IPS-15b (cell line): ENCODE data around the gene A4GALT.

Experiments used
- H3K27me3 ChIP-seq: one replicate; pipeline ENCODE4 v1.6.1; 2013; ENCODE audit warnings: low read length; ENCODE audit not compliant: control insufficient read depth, insufficient read depth
- H3K36me3 ChIP-seq: one replicate; pipeline ENCODE4 v1.6.1; 2013; ENCODE audit warnings: low read length; ENCODE audit not compliant: control insufficient read depth, insufficient read depth
- H3K4me1 ChIP-seq: one replicate; pipeline ENCODE4 v1.6.1; 2013; ENCODE audit warnings: mild to moderate bottlenecking, low read length; ENCODE audit not compliant: control insufficient read depth, insufficient read depth
- H3K4me3 ChIP-seq: one replicate; pipeline ENCODE4 v1.5.1; 2013; ENCODE audit warnings: low read depth, low read length
- H3K9ac ChIP-seq: one replicate; pipeline ENCODE4 v1.6.1; 2013; ENCODE audit warnings: low read depth, mild to moderate bottlenecking, low read length
- H3K9me3 ChIP-seq: one replicate; pipeline ENCODE4 v1.6.1; 2013; ENCODE audit warnings: mild to moderate bottlenecking, low read length; ENCODE audit not compliant: control insufficient read depth, insufficient read depth

The A4GALT gene

GRCh38 chr22:42714768-42715390 lies 5.8 kb downstream of the A4GALT start:
- peaks cover 15% of the 10 kb centered on the region for H3K27me3 ChIP-seq
- no peaks in the 10 kb centered on the region for H3K9me3 ChIP-seq
- no peak overlapping the region for H3K9ac ChIP-seq
- no peak overlapping the region for H3K4me3 ChIP-seq
- H3K36me3 ChIP-seq, result no peaks in the 10 kb centered on the region
- H3K4me1 ChIP-seq, result peaks cover 4% of the 10 kb centered on the region

- no peak overlapping the region for H3K4me3 ChIP-seq
- H3K9me3 ChIP-seq, result no peaks in the 10 kb centered on the region
- H3K4me1 ChIP-seq, result peaks cover 4% of the 10 kb centered on the region
- H3K36me3 ChIP-seq, result no peaks in the 10 kb centered on the region
- no peak overlapping the region for H3K9ac ChIP-seq
- peaks cover 9% of the 10 kb centered on the region for H3K27me3 ChIP-seq
These were observed 6.4 kb downstream of the A4GALT start for GRCh38 chr22:42714308-42714707.

DNA sequence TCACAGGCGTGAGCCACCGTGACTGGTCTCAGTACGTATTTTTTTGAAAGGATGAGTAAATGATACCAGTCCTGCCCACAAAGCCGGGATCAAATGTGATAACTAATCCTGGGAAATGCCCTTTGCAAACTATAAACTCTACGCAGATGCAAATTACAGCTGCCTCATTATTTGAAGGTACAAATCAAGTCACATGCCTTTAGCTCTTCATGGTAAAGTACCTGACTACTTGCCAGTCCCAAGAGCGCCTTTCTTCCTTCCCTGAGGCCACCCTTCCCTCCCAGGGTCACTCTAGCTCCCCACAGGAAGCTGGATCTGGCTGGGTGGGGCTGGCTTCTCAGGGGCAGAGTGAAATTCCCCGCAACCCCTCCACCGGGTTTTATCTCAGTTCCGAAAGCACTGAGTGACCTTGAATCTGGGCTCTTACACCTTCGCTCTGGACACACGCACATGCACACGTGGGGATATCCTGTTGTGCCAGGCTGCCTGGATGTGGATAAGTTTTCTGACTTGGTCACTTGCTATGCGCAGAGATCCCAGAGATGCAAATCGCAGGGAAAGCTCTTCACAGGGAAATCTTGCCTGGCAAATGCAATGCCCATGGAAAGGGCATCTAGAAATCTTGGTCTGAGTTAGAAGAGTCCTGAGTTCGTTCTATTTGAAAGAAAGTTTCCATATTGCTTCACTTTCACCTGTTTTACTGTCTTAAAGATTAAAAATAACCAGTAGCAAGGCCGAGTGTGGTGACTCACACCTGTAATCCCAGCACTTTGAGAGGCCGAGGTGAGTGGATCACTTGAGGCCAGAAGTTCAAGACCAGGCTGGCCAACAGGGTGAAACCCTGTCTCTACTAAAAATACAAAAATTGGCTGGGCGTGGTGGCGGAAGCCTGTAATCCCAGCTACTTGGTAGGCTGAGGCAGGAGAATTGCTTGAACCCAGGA lies 8.5 kb downstream of the A4GALT start:
- Histone ChIP-seq H3K9ac (peak overlapping the region; percentile 12), H3K9me3 (no peaks in the 10 kb centered on the region), H3K4me3 (no peak overlapping the region), H3K27me3 (no peaks in the 10 kb centered on the region), H3K4me1 (no peaks in the 10 kb centered on the region), H3K36me3 (no peaks in the 10 kb centered on the region)

- Histone ChIP-seq H3K36me3 (no peaks in the 10 kb centered on the region), H3K27me3 (no peaks in the 10 kb centered on the region), H3K9ac (no peak overlapping the region), H3K4me3 (no peak overlapping the region), H3K4me1 (no peaks in the 10 kb centered on the region), H3K9me3 (no peaks in the 10 kb centered on the region)
These were observed 9.4 kb downstream of the A4GALT start for GRCh38 chr22:42711281-42711731.

- Histone ChIP-seq H3K4me1 (no peaks in the 10 kb centered on the region), H3K9me3 (no peaks in the 10 kb centered on the region), H3K27me3 (no peaks in the 10 kb centered on the region), H3K4me3 (no peak overlapping the region), H3K36me3 (no peaks in the 10 kb centered on the region), H3K9ac (no peak overlapping the region)
These were observed 12.3 kb downstream of the A4GALT start for GRCh38 chr22:42708417-42708816.

GRCh38 chr22:42707496-42707895 lies 13.2 kb downstream of the A4GALT start:
- Histone ChIP-seq H3K9me3 (no peaks in the 10 kb centered on the region), H3K27me3 (no peaks in the 10 kb centered on the region), H3K36me3 (no peaks in the 10 kb centered on the region), H3K4me3 (no peak overlapping the region), H3K9ac (no peak overlapping the region), H3K4me1 (no peaks in the 10 kb centered on the region)

DNA sequence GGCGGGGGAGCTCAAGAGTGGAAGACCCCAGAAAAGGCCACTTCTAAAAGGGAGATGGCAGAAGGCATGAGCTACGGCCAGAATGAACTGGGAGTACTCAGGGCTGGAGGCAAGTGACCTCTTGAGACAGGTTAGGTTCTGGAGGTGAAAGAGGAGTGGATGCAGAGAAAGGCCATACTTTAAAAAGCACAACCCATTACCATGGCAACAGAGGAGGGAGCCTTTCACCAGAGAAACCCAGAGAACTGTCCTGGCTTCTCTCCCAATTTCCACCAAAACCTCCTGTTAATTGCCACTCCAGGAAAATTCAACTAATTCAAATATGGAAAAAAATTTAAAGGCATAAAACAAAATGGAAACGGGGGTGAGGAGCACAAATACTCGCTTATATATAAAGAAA lies 15.8 kb downstream of the A4GALT start:
- Histone ChIP-seq H3K9ac (no peak overlapping the region), H3K36me3 (no peaks in the 10 kb centered on the region), H3K4me1 (peaks cover 2% of the 10 kb centered on the region), H3K4me3 (no peak overlapping the region), H3K9me3 (no peaks in the 10 kb centered on the region), H3K27me3 (no peaks in the 10 kb centered on the region)

DNA sequence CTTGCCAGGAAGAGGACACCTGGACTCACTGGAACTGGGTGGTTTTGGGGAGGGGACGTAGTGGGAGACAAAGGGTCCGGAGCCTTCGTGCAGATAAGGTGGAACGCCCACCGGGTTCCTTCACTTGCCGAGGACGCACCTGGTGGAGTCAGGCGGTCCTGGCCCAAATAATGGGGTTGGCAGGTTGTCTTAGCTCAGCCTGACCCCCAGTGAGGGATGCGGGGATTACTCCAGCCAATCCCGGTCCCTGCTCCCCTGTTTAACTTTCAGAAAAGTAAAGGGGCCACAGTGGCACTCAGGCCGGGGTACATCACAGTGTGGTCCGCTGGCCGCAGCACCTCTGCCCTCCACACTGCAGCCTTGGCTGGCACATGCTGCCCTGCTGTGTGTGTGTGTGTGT lies 18.0 kb downstream of the A4GALT start:
- H3K9ac ChIP-seq, result no peak overlapping the region
- H3K27me3 ChIP-seq, result no peaks in the 10 kb centered on the region
- H3K9me3 ChIP-seq, result no peaks in the 10 kb centered on the region
- peaks cover 8% of the 10 kb centered on the region for H3K4me1 ChIP-seq
- no peak overlapping the region for H3K4me3 ChIP-seq
- H3K36me3 ChIP-seq, result no peaks in the 10 kb centered on the region

GRCh38 chr22:42701694-42702093 lies 19.0 kb downstream of the A4GALT start:
- H3K4me3 ChIP-seq, result no peak overlapping the region
- H3K9me3 ChIP-seq, result no peaks in the 10 kb centered on the region
- H3K36me3 ChIP-seq, result no peaks in the 10 kb centered on the region
- no peak overlapping the region for H3K9ac ChIP-seq
- H3K27me3 ChIP-seq, result no peaks in the 10 kb centered on the region
- H3K4me1 ChIP-seq, result peaks cover 8% of the 10 kb centered on the region

DNA sequence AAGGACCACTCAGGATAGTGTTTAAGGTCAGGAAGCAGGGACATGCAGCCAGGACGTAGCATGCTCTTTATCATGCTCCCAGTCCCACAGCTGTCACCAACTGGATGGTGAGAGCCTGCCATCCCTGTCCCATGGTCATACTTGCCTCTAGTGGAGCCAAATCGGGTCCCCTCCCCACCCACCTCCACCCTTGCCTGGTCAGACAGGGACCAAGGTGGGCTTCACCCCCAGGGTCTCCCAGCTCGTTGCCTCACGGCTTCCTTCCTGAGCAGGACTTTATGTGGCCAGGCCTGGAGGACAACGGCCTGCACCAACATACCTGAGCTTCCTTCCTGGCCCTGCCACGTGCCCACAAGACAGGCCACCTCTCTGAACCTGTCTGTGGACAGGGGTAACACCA lies 19.8 kb downstream of the A4GALT start:
- no peak overlapping the region for H3K9ac ChIP-seq
- no peak overlapping the region for H3K4me3 ChIP-seq
- no peaks in the 10 kb centered on the region for H3K9me3 ChIP-seq
- no peaks in the 10 kb centered on the region for H3K36me3 ChIP-seq
- H3K4me1 ChIP-seq, result peaks cover 8% of the 10 kb centered on the region
- H3K27me3 ChIP-seq, result no peaks in the 10 kb centered on the region

- Histone ChIP-seq H3K9ac (no peak overlapping the region), H3K27me3 (no peaks in the 10 kb centered on the region), H3K36me3 (no peaks in the 10 kb centered on the region), H3K9me3 (no peaks in the 10 kb centered on the region), H3K4me3 (no peak overlapping the region), H3K4me1 (peaks cover 8% of the 10 kb centered on the region)
These were observed 20.3 kb downstream of the A4GALT start for GRCh38 chr22:42700355-42700754.

DNA sequence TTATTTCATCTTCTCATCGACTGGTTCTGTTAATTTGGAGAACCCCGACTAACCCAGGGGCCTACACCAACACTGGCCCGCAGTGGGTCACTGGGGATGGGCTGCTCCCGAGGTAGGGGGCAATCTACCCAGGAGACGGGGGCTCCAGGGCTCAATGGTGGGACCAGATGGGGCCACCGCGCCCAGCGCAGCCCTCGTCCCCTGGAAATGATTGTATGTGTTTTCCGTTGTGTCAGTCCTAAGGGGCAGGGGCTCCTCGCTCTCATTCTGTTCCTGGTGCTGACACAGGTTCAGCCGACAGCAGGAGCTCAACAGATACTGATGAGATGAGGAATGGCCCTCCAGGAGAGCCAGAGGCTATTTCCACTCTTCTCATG lies 20.7 kb downstream of the A4GALT start:
- Histone ChIP-seq H3K9me3 (no peaks in the 10 kb centered on the region), H3K4me3 (no peak overlapping the region), H3K4me1 (peaks cover 8% of the 10 kb centered on the region), H3K27me3 (no peaks in the 10 kb centered on the region), H3K9ac (no peak overlapping the region), H3K36me3 (peaks cover 3% of the 10 kb centered on the region)
